Hepatocyte (in vitro differentiated cells): ENCODE data around the gene AP4E1.

Experiments used
- EZH2 ChIP-seq: fragments of 200-600 bp; sonication (generic); IDR thresholded peaks from 2 replicates; pipeline ENCODE4 v1.6.1; 2016; ENCODE audit warnings: antibody characterized with exemption, mild to moderate bottlenecking, borderline replicate concordance
- EZH2phosphoT487 ChIP-seq: fragments of 200-600 bp; sonication (generic); IDR thresholded peaks from one replicate; pipeline ENCODE4 v1.6.1; 2018; ENCODE audit warnings: antibody characterized with exemption, mild to moderate bottlenecking, low read depth, moderate library complexity; ENCODE audit not compliant: unreplicated experiment, severe bottlenecking
- TF ChIP-seq, protein P1 (sequence below): fragments of 200-600 bp; sonication (generic); IDR thresholded peaks from 2 replicates; pipeline ENCODE4 v1.5.1; 2016; ENCODE audit warnings: antibody characterized with exemption, mild to moderate bottlenecking; ENCODE audit not compliant: poor library complexity

DNA sequence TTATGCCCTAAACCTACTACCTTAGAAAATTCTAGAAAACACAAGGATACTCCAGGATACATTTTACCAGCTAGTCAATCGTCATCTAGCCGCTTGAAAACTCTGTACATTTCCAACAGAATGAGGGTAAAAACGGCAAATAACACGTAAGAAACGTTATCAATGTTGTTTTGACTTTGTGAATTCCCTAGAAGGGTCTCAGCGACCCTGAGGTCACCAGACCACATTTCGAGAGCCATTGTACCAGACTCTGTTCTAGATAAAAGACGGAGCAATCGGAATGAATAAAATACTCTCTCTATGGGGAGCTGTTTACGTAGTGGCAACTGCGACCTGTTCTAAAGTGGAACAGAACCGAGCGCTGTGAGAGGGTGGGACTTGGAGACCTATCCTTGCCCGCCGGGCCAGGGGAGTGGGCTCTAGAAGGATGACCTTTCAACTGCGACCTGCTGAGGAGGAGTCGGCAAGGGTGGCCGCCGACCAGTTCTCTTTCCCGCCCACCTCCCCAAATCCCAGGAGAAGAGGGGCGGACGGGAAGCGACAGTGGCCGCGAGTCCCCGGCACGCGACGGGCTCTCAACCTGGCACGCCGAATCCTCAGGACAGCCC is 778 bp upstream of the AP4E1 start:
- TF ChIP-seq, protein P1, sequence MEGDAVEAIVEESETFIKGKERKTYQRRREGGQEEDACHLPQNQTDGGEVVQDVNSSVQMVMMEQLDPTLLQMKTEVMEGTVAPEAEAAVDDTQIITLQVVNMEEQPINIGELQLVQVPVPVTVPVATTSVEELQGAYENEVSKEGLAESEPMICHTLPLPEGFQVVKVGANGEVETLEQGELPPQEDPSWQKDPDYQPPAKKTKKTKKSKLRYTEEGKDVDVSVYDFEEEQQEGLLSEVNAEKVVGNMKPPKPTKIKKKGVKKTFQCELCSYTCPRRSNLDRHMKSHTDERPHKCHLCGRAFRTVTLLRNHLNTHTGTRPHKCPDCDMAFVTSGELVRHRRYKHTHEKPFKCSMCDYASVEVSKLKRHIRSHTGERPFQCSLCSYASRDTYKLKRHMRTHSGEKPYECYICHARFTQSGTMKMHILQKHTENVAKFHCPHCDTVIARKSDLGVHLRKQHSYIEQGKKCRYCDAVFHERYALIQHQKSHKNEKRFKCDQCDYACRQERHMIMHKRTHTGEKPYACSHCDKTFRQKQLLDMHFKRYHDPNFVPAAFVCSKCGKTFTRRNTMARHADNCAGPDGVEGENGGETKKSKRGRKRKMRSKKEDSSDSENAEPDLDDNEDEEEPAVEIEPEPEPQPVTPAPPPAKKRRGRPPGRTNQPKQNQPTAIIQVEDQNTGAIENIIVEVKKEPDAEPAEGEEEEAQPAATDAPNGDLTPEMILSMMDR: no peak
- TF ChIP-seq EZH2: no peak
- TF ChIP-seq EZH2phosphoT487: no peak
